WI38 (cell line): ENCODE results near the gene GABRP.

ENCODE experiments used
- H3K4me3 ChIP-seq: 2 replicates; pipeline ENCODE4 v1.5.1; 2011; ENCODE audit warnings: low read depth, mild to moderate bottlenecking, control low read depth, low read length
- TF ChIP-seq, protein P1 (sequence below): IDR thresholded peaks from 2 replicates; pipeline ENCODE4 v1.5.1; 2012; ENCODE audit warnings: low read depth, mild to moderate bottlenecking, control low read depth, low read length

Gene GABRP

GRCh38 chr5:170783498-170784247 lies at the start of gene GABRP:
Gene GABRP (plus strand): TSS chr5:170783725. CDS start chr5:170788616, 4,891 bp downstream.
- TF ChIP-seq, protein P1, sequence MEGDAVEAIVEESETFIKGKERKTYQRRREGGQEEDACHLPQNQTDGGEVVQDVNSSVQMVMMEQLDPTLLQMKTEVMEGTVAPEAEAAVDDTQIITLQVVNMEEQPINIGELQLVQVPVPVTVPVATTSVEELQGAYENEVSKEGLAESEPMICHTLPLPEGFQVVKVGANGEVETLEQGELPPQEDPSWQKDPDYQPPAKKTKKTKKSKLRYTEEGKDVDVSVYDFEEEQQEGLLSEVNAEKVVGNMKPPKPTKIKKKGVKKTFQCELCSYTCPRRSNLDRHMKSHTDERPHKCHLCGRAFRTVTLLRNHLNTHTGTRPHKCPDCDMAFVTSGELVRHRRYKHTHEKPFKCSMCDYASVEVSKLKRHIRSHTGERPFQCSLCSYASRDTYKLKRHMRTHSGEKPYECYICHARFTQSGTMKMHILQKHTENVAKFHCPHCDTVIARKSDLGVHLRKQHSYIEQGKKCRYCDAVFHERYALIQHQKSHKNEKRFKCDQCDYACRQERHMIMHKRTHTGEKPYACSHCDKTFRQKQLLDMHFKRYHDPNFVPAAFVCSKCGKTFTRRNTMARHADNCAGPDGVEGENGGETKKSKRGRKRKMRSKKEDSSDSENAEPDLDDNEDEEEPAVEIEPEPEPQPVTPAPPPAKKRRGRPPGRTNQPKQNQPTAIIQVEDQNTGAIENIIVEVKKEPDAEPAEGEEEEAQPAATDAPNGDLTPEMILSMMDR: no peak
- no peak within 1 kb of the TSS for H3K4me3 ChIP-seq

- TF ChIP-seq, protein P1: no peak
- no peak overlapping the region for H3K4me3 ChIP-seq
Measured at GRCh38 chr5:170736966-170737365, 46.6 kb upstream of the GABRP start.

DNA sequence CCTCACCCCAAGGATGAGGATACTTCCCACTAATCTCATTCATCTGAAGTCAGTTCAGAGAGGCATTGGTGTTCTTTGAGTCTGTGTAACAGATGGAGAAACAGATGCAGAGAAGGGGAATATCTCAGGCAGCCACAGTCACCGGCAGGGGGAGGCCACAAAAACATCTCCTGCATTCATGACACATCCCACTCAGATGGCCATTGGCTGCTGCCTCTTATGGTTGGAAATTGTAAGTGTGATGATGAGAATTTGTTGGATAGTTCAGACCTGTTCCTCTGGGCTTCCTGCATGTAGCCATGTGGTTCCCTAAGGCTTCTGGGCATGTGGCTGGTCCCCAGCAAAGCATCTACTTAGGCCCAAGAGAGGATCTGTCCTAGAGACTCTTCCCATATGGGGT lies 45.9 kb upstream of the GABRP start:
- TF ChIP-seq, protein P1: no peak
- no peak overlapping the region for H3K4me3 ChIP-seq

DNA sequence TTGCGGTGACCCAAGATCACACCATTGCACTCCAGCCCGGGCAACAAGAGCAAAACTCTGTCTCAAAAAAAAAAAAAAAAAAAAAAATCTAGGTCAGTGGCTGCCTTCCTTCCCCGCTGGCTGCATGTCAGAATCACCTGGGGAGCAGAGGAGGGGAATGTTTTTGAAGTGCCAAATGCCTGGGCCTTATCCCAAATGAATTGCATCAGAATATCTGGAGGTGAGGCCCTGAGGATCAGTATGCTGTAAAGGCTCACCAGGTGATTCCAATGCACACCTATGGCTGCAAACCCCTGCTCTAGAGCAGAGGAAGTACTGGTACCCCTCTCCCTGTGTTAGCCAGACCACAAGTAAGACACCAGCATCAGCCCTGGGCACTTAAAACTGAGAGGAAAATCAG lies 44.7 kb upstream of the GABRP start:
- H3K4me3 ChIP-seq: no peak overlapping the region
- TF ChIP-seq, protein P1: no peak

DNA sequence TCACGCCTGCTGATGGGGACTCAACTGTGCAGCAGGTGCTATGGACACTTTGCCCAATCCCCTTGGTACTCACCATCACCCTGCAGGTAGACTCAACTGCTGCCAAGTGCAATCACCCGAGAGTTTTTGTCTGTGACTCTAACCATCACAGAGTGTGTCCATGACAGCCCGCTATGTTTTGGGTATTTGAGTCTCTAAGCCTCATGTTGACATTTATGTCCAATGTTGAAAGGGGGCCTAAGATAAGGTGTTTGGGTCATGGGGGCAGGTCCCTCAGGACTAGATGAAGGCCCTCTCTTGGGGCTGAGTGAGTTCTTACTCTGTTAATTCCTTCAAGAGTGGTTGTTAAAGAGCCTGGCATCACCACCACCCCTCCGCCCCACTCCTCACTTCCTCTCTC lies 44.1 kb upstream of the GABRP start:
- TF ChIP-seq, protein P1: no peak
- H3K4me3 ChIP-seq: no peak overlapping the region

DNA sequence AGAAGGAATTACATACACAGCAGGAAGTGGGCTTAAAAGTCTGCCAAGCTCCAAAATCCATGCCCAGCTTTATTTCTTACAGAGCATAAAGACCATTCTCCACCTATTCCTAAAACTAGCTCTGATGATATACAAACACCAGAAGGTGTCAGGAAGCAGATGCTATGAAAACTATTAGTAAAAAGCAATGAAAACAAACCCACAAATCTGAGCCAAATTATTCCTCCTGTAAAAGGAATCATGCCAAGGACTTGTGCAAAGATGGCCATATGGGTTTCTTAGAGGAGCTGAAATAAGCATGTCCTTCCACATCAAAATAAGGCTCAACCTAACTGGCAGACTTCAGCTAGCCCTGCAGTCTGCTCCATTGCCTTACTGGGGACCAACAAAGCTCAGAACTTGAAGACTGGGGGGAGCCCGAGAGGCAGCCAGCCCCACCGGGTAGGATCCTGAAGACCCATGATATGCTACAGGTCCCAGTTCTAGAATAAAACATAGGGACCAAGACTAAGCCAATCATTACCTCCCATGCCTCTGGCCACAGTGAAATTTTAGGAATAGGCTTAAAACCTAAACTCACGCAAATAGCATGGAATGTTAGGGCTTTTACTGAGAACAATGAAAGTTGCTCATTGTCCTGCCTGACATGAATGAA lies 42.8 kb upstream of the GABRP start:
- H3K4me3 ChIP-seq: no peak overlapping the region
- TF ChIP-seq, protein P1: no peak

DNA sequence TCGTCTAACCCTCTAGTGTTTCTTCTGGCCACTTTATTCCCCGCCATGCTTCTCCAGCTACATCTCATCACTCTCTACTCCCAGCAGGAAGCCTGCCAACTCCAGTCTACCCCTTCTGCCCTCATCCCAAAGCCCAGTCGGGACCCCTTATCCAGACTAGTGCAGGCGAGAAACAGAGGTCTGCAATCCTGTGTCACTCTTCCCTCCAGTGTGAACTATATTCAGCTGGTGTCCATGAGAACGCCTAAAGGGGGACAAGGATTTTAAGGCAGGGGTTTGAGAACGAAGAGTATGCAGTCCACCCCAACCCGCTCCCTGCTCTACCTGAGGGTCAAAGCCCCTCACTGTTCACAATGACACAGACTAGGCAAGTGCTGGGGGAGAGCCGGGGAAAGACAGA lies 41.7 kb upstream of the GABRP start:
- H3K4me3 ChIP-seq: no peak overlapping the region
- TF ChIP-seq, protein P1: no peak
